Heart left ventricle (tissue), 16 donors: Measurements from ENCODE around the gene CMPK2. TPM values are rescaled to one million over a fixed set of nuclear protein-coding genes. Genes with fewer than 3 reads are reported as not detected.

Experiments
- ATAC-seq, 4 donors: fragments of 200-7000 bp; cut with Tn5 transposase; one replicate each; pipeline ENCODE4 v1.9.1; 2020 to 2022; ENCODE audit warnings: moderate library complexity in 4 of 4, mild to moderate bottlenecking in 3 of 4, moderate number of reproducible peaks in 1 of 4
- DNase-seq, 5 donors: peaks; one replicate each; pipeline ENCODE4 v3.0.0-alpha.2; 2020
- H3K27ac ChIP-seq, 12 donors: fragments of 200-600 bp; sonication (generic) in 4 of 12; one replicate each; pipeline versions ENCODE4 v1.5.0 to v1.8.0; 2016 to 2022; ENCODE audit warnings: mild to moderate bottlenecking in 2 of 12
- H3K27me3 ChIP-seq, 9 donors: fragments of 200-600 bp; sonication (generic) in 2 of 9; one replicate each; pipeline versions ENCODE4 v1.5.1 to v1.8.0; 2016 to 2022; ENCODE audit warnings: mild to moderate bottlenecking in 3 of 9
- H3K36me3 ChIP-seq, 9 donors: fragments of 200-600 bp; sonication (generic) in 2 of 9; one replicate each; pipeline versions ENCODE4 v1.5.0 to v1.8.0; 2018 to 2022; ENCODE audit warnings: mild to moderate bottlenecking in 2 of 9
- H3K4me1 ChIP-seq, 12 donors: fragments of 200-600 bp; sonication (generic) in 4 of 12; one replicate each; pipeline versions ENCODE4 v1.5.0 to v1.8.0; 2016 to 2022; ENCODE audit warnings: mild to moderate bottlenecking in 3 of 12
- H3K4me3 ChIP-seq, 12 donors: fragments of 200-600 bp; sonication (generic) in 4 of 12; one replicate each; pipeline versions ENCODE4 v1.5.0 to v1.8.0; 2017 to 2022; ENCODE audit warnings: mild to moderate bottlenecking in 9 of 12, moderate library complexity in 4 of 12
- H3K9me3 ChIP-seq, 12 donors: fragments of 200-600 bp; sonication (generic) in 4 of 12; one replicate each; pipeline versions ENCODE4 v1.5.0 to v1.8.0; 2016 to 2022; ENCODE audit warnings: mild to moderate bottlenecking in 1 of 12
- CTCF ChIP-seq, 12 donors: fragments of 200-600 bp; sonication (generic) in 4 of 12; IDR thresholded peaks; one replicate each; pipeline versions ENCODE4 v1.5.0 to v1.8.0; 2018 to 2022; ENCODE audit warnings: antibody characterized with exemption in 12 of 12, mild to moderate bottlenecking in 5 of 12
- POLR2A ChIP-seq, 2 donors: fragments of 450-650 bp; IDR thresholded peaks; one replicate each; pipeline ENCODE4 v1.6.1; 2017; ENCODE audit warnings: antibody characterized with exemption in 2 of 2, mild to moderate bottlenecking in 2 of 2, moderate library complexity in 2 of 2
- WGBS, 4 donors: extraction: QIAGEN DNeasy Blood & Tissue Kit in 2 of 4; methylation state at CpG; one replicate each; pipeline versions ENCODE4 v1.1.5 to v1.1.7; 2013 to 2018; 5-methylcytosine and 5-hydroxymethylcytosine counted together
- intact Hi-C, 10 donors: fragments of 100-400 bp; cut with DNase I; formaldehyde crosslinking; loops; one replicate each; pipeline versions ENCODE4 v1.11.1 to v1.14.2; 2022
- polyA plus RNA-seq, 2 donors: library from polyadenylated mRNA; stranded (reverse); fragments of 200-250 nt; gene quantifications; one replicate each; pipeline ENCODE4 v1.2.3, GENCODE V29; 2013
- total RNA-seq, 9 donors: library from RNA; depleted of rRNA in 2 of 9; stranded (reverse); fragments of >200 nt in 2 of 9; fragmentation: NEBNext Ultra II Directional in 3 of 9; extraction: Animal tissue kit (Norgen Biotek cat#: 25700) in 3 of 9; gene quantifications; one replicate each; pipeline versions ENCODE4 v1.1.0 to v1.2.4, GENCODE V29; 2016 to 2023
- donor health status: ischemic (EF 13 %, LVEDD 7.1; RV severe dilation, severe dysfunction).
- donor health status: healthy with polysubstance abuse.
- donor health status: DM: no; HTN: yes; CAD: no.
- donor health status: DM: no; HTN: no; CAD: no.
- donor health status: ischemic (EF 25% LVEDD 6.9; RV normal size, moderate dysfunction).
- donor health status: ischemic (EF 25% LVEDD 5.7; RV mildly dilated, moderate dysfunction).
- donor health status: healthy.
- donor health status: DM: yes; HTN: yes; CAD: no.
- donor health status: ischemic (EF 35%, LVEDD 5.7; RV mildly dilated, moderate dysfunction).
- donor health status: nonischemic (EF 11% LVEDD 7.7; RV severe dilation, severe dysfunction).
- donor health status: DM: yes; HTN: yes; CAD: no.
- donor health status: PGD.
- donor health status: ischemic (EF 29% LVEDD 5.4; RV normal size, mild dysfunction).
- donor health status: nonischemic (EF 23%, LVEDD 6.1; RV moderate dilation, normal function).

The CMPK2 gene
- total and polyA plus RNA-seq, 11 donors = 2.0 to 33.2 (median 6.0) TPM

- Histone ChIP-seq H3K27ac (peak overlapping the region in 5 of 12 donors; percentile 45 to 67 (median 60)), H3K27me3 (no peaks in the 10 kb centered on the region), H3K9me3 (peaks cover 0 to 4% (median 0%) of the 10 kb centered on the region in 12 donors), H3K4me1 (peaks cover 0 to 10% (median 0%) of the 10 kb centered on the region in 12 donors), H3K4me3 (no peak overlapping the region), H3K36me3 (no peaks in the 10 kb centered on the region)
- DNase-seq (no peak), ATAC-seq (no peak)
- intact Hi-C loops = no loop called here
- no peak for TF ChIP-seq POLR2A (IDR thresholded peaks at IDR 0.05)
- no peak for TF ChIP-seq CTCF (IDR thresholded peaks at IDR 0.05)
- 65 to 77% (median 68%) methylated on average over 5 of the region's 5 CpGs for WGBS, 4 donors
These were observed 45.5 kb downstream of the CMPK2 start for GRCh38 chr2:6820236-6820635.

- ATAC-seq (no peak), DNase-seq (no peak)
- WGBS, 4 donors = 67 to 76% (median 69%) methylated on average over 3 of the region's 3 CpGs
- peaks cover 0 to 10% (median 0%) of the 10 kb centered on the region in 12 donors for H3K4me1 ChIP-seq
- TF ChIP-seq POLR2A (IDR thresholded peaks at IDR 0.05) (no peak), CTCF (IDR thresholded peaks at IDR 0.05) (no peak)
- no peaks in the 10 kb centered on the region for H3K27me3 ChIP-seq
- no peak overlapping the region for H3K4me3 ChIP-seq
- no peak overlapping the region for H3K27ac ChIP-seq
- H3K36me3 ChIP-seq = no peaks in the 10 kb centered on the region
- intact Hi-C loops = no loop called here
- H3K9me3 ChIP-seq = peaks cover 0 to 4% (median 0%) of the 10 kb centered on the region in 12 donors
These were observed 46.0 kb downstream of the CMPK2 start for GRCh38 chr2:6819668-6820067.

- Histone ChIP-seq H3K4me3 (no peak overlapping the region), H3K4me1 (peaks cover 0 to 7% (median 0%) of the 10 kb centered on the region in 12 donors), H3K9me3 (peaks cover 0 to 4% (median 0%) of the 10 kb centered on the region in 12 donors), H3K36me3 (no peaks in the 10 kb centered on the region), H3K27ac (no peak overlapping the region), H3K27me3 (no peaks in the 10 kb centered on the region)
- WGBS, 4 donors = 73 to 81% (median 79%) methylated on average over 5 of the region's 5 CpGs
- intact Hi-C loops = no loop called here
- DNase-seq = no peak
- no peak for TF ChIP-seq CTCF (IDR thresholded peaks at IDR 0.05)
- no peak for TF ChIP-seq POLR2A (IDR thresholded peaks at IDR 0.05)
- no peak for ATAC-seq
These were observed 47.7 kb downstream of the CMPK2 start for GRCh38 chr2:6818012-6818411.

- H3K4me3 ChIP-seq = no peak overlapping the region
- peaks cover 0 to 4% (median 0%) of the 10 kb centered on the region in 12 donors for H3K9me3 ChIP-seq
- H3K4me1 ChIP-seq = no peaks in the 10 kb centered on the region
- peaks cover 0 to 21% (median 0%) of the 10 kb centered on the region in 9 donors for H3K27me3 ChIP-seq
- no peak overlapping the region for H3K27ac ChIP-seq
- DNase-seq = no peak
- TF ChIP-seq CTCF (IDR thresholded peaks at IDR 0.05) (no peak), POLR2A (IDR thresholded peaks at IDR 0.05) (no peak)
- H3K36me3 ChIP-seq = no peaks in the 10 kb centered on the region
- ATAC-seq = no peak
- WGBS, 4 donors = 91 to 93% (median 93%) methylated on average over 5 of the region's 5 CpGs
- intact Hi-C loops = no loop called here
These were observed 50.8 kb downstream of the CMPK2 start for GRCh38 chr2:6814869-6815268.
